Naive thymus-derived CD4-positive, alpha-beta T cell (primary cell): ENCODE measurements around the gene SUB1. TPM values are rescaled to one million over a fixed set of nuclear protein-coding genes. Genes with fewer than 3 reads are reported as not detected.

Experiments used
- ATAC-seq: fragments of 150-1000 bp; cut with Tn5 transposase; 2 replicates; pipeline ENCODE4 v1.10.0; 2021; ENCODE audit warnings: mild to moderate bottlenecking, moderate library complexity
- CTCF ChIA-PET: fragments of 350-600 bp; sonication (Branson Sonifier 250); formaldehyde crosslinking; loops from one replicate; lab custom pipeline; 2021; ENCODE audit warnings: antibody characterized with exemption; lab: Charles Lee
- POLR2A ChIA-PET: fragments of 350-600 bp; sonication (Branson Sonifier 250); formaldehyde crosslinking; loops from one replicate; lab custom pipeline; 2021; ENCODE audit warnings: antibody characterized with exemption, inconsistent platforms; lab: Charles Lee
- DNase-seq, 9 donors: peaks; one replicate each; pipeline versions ENCODE4 v3.0.0 to v3.0.0-alpha.2; 2020 to 2022; ENCODE audit warnings: mixed read lengths in 1 of 9
- H3K27ac ChIP-seq: one replicate; pipeline ENCODE4 v1.7.0; 2013; ENCODE audit warnings: mild to moderate bottlenecking, low read depth, low read length, moderate library complexity
- H3K27me3 ChIP-seq, 2 donors: one replicate each; pipeline ENCODE4 v1.7.0; 2013; ENCODE audit warnings: low read length in 2 of 2, mild to moderate bottlenecking in 2 of 2, moderate library complexity in 2 of 2; ENCODE audit not compliant: control insufficient read depth in 2 of 2, insufficient read depth in 2 of 2
- H3K36me3 ChIP-seq, 3 experiments: 1 replicate in 2 of 3; 2 replicates in 1 of 3; pipeline ENCODE4 v1.7.0; 2013; ENCODE audit warnings: low read length in 3 of 3, mild to moderate bottlenecking in 3 of 3, moderate library complexity in 1 of 3; ENCODE audit not compliant: insufficient read depth in 3 of 3, control insufficient read depth in 2 of 3
- H3K4me1 ChIP-seq, 2 donors: one replicate each; pipeline ENCODE4 v1.7.0; 2013; ENCODE audit warnings: low read length in 2 of 2, mild to moderate bottlenecking in 2 of 2, moderate library complexity in 1 of 2; ENCODE audit not compliant: control insufficient read depth in 2 of 2, insufficient read depth in 2 of 2
- H3K4me3 ChIP-seq: 2 replicates; pipeline ENCODE4 v1.7.0; 2013; ENCODE audit warnings: mild to moderate bottlenecking, low read length
- H3K9me3 ChIP-seq, 3 experiments: 1 replicate in 2 of 3; 2 replicates in 1 of 3; pipeline ENCODE4 v1.7.0; 2013; ENCODE audit warnings: low read length in 3 of 3; ENCODE audit not compliant: control insufficient read depth in 2 of 3
- H3K27ac Mint-ChIP-seq, 9 donors: one replicate each; pipeline ENCODE4 v1.8.0; 2020 to 2022; ENCODE audit warnings: mixed read lengths in 9 of 9, mild to moderate bottlenecking in 8 of 9, moderate library complexity in 5 of 9, inconsistent platforms in 2 of 9
- H3K27me3 Mint-ChIP-seq, 5 donors: one replicate each; pipeline ENCODE4 v1.8.0; 2021 to 2022; ENCODE audit warnings: mixed read lengths in 5 of 5, mild to moderate bottlenecking in 1 of 5
- H3K36me3 Mint-ChIP-seq, 5 donors: one replicate each; pipeline ENCODE4 v1.8.0; 2020 to 2022; ENCODE audit warnings: mixed read lengths in 5 of 5, mild to moderate bottlenecking in 3 of 5, inconsistent platforms in 1 of 5
- H3K4me1 Mint-ChIP-seq, 7 donors: one replicate each; pipeline ENCODE4 v1.8.0; 2020 to 2022; ENCODE audit warnings: mixed read lengths in 7 of 7, mild to moderate bottlenecking in 3 of 7, inconsistent platforms in 1 of 7
- H3K4me3 Mint-ChIP-seq, 10 donors: one replicate each; pipeline ENCODE4 v1.8.0; 2020 to 2022; ENCODE audit warnings: mild to moderate bottlenecking in 10 of 10, mixed read lengths in 10 of 10, moderate library complexity in 6 of 10, inconsistent platforms in 2 of 10
- H3K9me3 Mint-ChIP-seq, 11 donors: one replicate each; pipeline ENCODE4 v1.8.0; 2020 to 2022; ENCODE audit warnings: mixed read lengths in 11 of 11, mild to moderate bottlenecking in 4 of 11, inconsistent platforms in 1 of 11, moderate library complexity in 1 of 11
- intact Hi-C, 2 donors: fragments of 100-400 bp; cut with micrococcal nuclease; formaldehyde crosslinking; loops; one replicate each; pipeline ENCODE4 v1.15.1; 2023
- polyA plus RNA-seq, 2 donors: library from polyadenylated mRNA; unstranded; fragments of 300-500 nt; fragmentation: Illumina TruSeq; gene quantifications; one replicate each; pipeline ENCODE4 v1.2.3, GENCODE V29; 2021
- total RNA-seq, 6 experiments: library from RNA in 5 of 6; stranded (reverse) in 5 of 6; gene quantifications; 1 replicate in 5 of 6; 2 replicates in 1 of 6; pipeline ENCODE4 v1.2.3 and lab custom pipeline; 2021 to 2026

SUB1 gene
- total and polyA plus RNA-seq, 7 experiments from 2014 or later: 187 to 571 (median 304) TPM

GRCh38 chr5:32612134-32612888 is 27.0 kb downstream of the SUB1 start:
- Mint-ChIP-seq H3K27ac (peak overlapping the region in 2 of 9 donors; percentile 28 to 41), H3K36me3 (peaks cover 0 to 5% (median 0%) of the 10 kb centered on the region in 5 donors), H3K9me3 (no peaks in the 10 kb centered on the region), H3K4me3 (no peak overlapping the region), H3K4me1 (peaks cover 5 to 14% (median 7%) of the 10 kb centered on the region in 7 donors), H3K27me3 (no peaks in the 10 kb centered on the region)
- Histone ChIP-seq H3K27me3 (no peaks in the 10 kb centered on the region), H3K36me3 (peaks cover 0 to 15% (median 0%) of the 10 kb centered on the region in 3 experiments), H3K9me3 (no peaks in the 10 kb centered on the region), H3K27ac (no peak overlapping the region), H3K4me3 (no peak overlapping the region), H3K4me1 (no peaks in the 10 kb centered on the region)
- POLR2A ChIA-PET: interaction anchor here (0.7 kb wide), 1 partner anchor 27 kb away, joined by 3 read pairs; the partner anchor contains the start of gene SUB1
- DNase-seq: no peak
- intact Hi-C loops: loop anchor here (2.0 to 10.0 kb wide), 4 partner anchors 22 to 458 kb away; partner anchors contain the start of gene GOLPH3 (in 1 of the 2)
- no peak for ATAC-seq
- CTCF ChIA-PET: interaction anchor here (0.5 to 3.5 kb wide), 11 partner anchors 9 to 520 kb away, joined by 3 to 39 read pairs (median 4); no protein-coding TSS in a partner anchor

GRCh38 chr5:32613050-32613672 is 27.8 kb downstream of the SUB1 start:
- H3K4me3 Mint-ChIP-seq: no peak overlapping the region
- H3K36me3 Mint-ChIP-seq: peaks cover 0 to 5% (median 0%) of the 10 kb centered on the region in 5 donors
- intact Hi-C loops: loop anchor here (1.0 to 10.0 kb wide), 8 partner anchors 22 to 788 kb away; partner anchors contain the start of gene GOLPH3 (in 1 of the 2)
- H3K9me3 Mint-ChIP-seq: no peaks in the 10 kb centered on the region
- H3K27ac Mint-ChIP-seq: peak overlapping the region in 2 of 9 donors; percentile 6 to 20
- no peaks in the 10 kb centered on the region for H3K27me3 Mint-ChIP-seq
- Histone ChIP-seq H3K4me3 (no peak overlapping the region), H3K4me1 (no peaks in the 10 kb centered on the region), H3K27me3 (no peaks in the 10 kb centered on the region), H3K36me3 (peaks cover 0 to 6% (median 0%) of the 10 kb centered on the region in 3 experiments), H3K9me3 (no peaks in the 10 kb centered on the region), H3K27ac (no peak overlapping the region)
- ATAC-seq: peak; percentile 92
- peaks cover 3 to 14% (median 6%) of the 10 kb centered on the region in 7 donors for H3K4me1 Mint-ChIP-seq
- DNase-seq: peak; percentile 55 to 84 (median 75)
- ChIA-PET POLR2A (interaction anchor here (0.7 kb wide), 1 partner anchor 28 kb away, joined by 3 read pairs; the partner anchor contains the start of gene SUB1), CTCF (interaction anchor here (0.6 to 3.5 kb wide), 8 partner anchors 8 to 833 kb away, joined by 3 to 39 read pairs (median 6); no protein-coding TSS in a partner anchor)

- ChIA-PET POLR2A (no interaction called here), CTCF (interaction anchor here (1.0 kb wide), 1 partner anchor 126 kb away, joined by 4 read pairs; no protein-coding TSS in a partner anchor)
- DNase-seq (no peak), ATAC-seq (no peak)
- Histone ChIP-seq H3K36me3 (no peaks in the 10 kb centered on the region), H3K27me3 (no peaks in the 10 kb centered on the region), H3K4me3 (no peak overlapping the region), H3K9me3 (no peaks in the 10 kb centered on the region), H3K27ac (no peak overlapping the region), H3K4me1 (no peaks in the 10 kb centered on the region)
- Mint-ChIP-seq H3K27me3 (peaks cover 0 to 3% (median 0%) of the 10 kb centered on the region in 5 donors), H3K9me3 (no peaks in the 10 kb centered on the region), H3K4me3 (no peak overlapping the region), H3K27ac (peak overlapping the region in 2 of 9 donors; percentile 1 to 4), H3K36me3 (peaks cover 0 to 3% (median 0%) of the 10 kb centered on the region in 5 donors), H3K4me1 (peaks cover 3 to 14% (median 6%) of the 10 kb centered on the region in 7 donors)
- intact Hi-C loops: loop anchor here in 1 of 2 donors (10.0 kb wide), 1 partner anchor 460 kb away; no protein-coding TSS in a partner anchor
Measured at GRCh38 chr5:32615236-32615635, 29.9 kb downstream of the SUB1 start.

- CTCF ChIA-PET: interaction anchor here (0.5 to 1.5 kb wide), 2 partner anchors 29 to 130 kb away, joined by 3 to 5 read pairs; no protein-coding TSS in a partner anchor
- intact Hi-C loops: loop anchor here in 1 of 2 donors (10.0 kb wide), 1 partner anchor 464 kb away; no protein-coding TSS in a partner anchor
Measured at GRCh38 chr5:32618962-32619361, 33.6 kb downstream of the SUB1 start.

GRCh38 chr5:32621256-32621655 is 35.9 kb downstream of the SUB1 start:
- CTCF ChIA-PET: interaction anchor here (0.7 kb wide), 1 partner anchor 9 kb away, joined by 4 read pairs; no protein-coding TSS in a partner anchor
- Histone ChIP-seq H3K27ac (no peak overlapping the region), H3K4me3 (no peak overlapping the region), H3K4me1 (no peaks in the 10 kb centered on the region), H3K9me3 (no peaks in the 10 kb centered on the region), H3K27me3 (no peaks in the 10 kb centered on the region), H3K36me3 (no peaks in the 10 kb centered on the region)
- POLR2A ChIA-PET: no interaction called here
- H3K27me3 Mint-ChIP-seq: peaks cover 0 to 5% (median 0%) of the 10 kb centered on the region in 5 donors
- no peak overlapping the region for H3K27ac Mint-ChIP-seq
- H3K36me3 Mint-ChIP-seq: peaks cover 0 to 9% (median 0%) of the 10 kb centered on the region in 5 donors
- no peaks in the 10 kb centered on the region for H3K9me3 Mint-ChIP-seq
- no peaks in the 10 kb centered on the region for H3K4me1 Mint-ChIP-seq
- intact Hi-C loops: no loop called here
- DNase-seq: no peak
- no peak overlapping the region for H3K4me3 Mint-ChIP-seq
- no peak for ATAC-seq

More at GRCh38 chr5:32618962-32619361, 33.6 kb downstream of the SUB1 start:
- Histone ChIP-seq H3K27me3 (no peaks in the 10 kb centered on the region), H3K27ac (no peak overlapping the region), H3K4me3 (no peak overlapping the region), H3K4me1 (no peaks in the 10 kb centered on the region), H3K36me3 (no peaks in the 10 kb centered on the region), H3K9me3 (no peaks in the 10 kb centered on the region)
- ATAC-seq: no peak
- Mint-ChIP-seq H3K27me3 (peaks cover 0 to 3% (median 0%) of the 10 kb centered on the region in 5 donors), H3K9me3 (no peaks in the 10 kb centered on the region), H3K4me3 (no peak overlapping the region), H3K4me1 (no peaks in the 10 kb centered on the region), H3K27ac (no peak overlapping the region), H3K36me3 (peaks cover 0 to 9% (median 0%) of the 10 kb centered on the region in 5 donors)
- DNase-seq: no peak
- POLR2A ChIA-PET: no interaction called here

GRCh38 chr5:32625106-32625505 is 39.7 kb downstream of the SUB1 start:
- Mint-ChIP-seq H3K4me3 (no peak overlapping the region), H3K27ac (no peak overlapping the region), H3K9me3 (no peaks in the 10 kb centered on the region), H3K36me3 (peaks cover 0 to 6% (median 0%) of the 10 kb centered on the region in 5 donors), H3K4me1 (no peaks in the 10 kb centered on the region), H3K27me3 (peaks cover 0 to 6% (median 4%) of the 10 kb centered on the region in 5 donors)
- no peaks in the 10 kb centered on the region for H3K4me1 ChIP-seq
- ATAC-seq (no peak), DNase-seq (no peak)
- no peak overlapping the region for H3K4me3 ChIP-seq
- H3K36me3 ChIP-seq: no peaks in the 10 kb centered on the region
- intact Hi-C loops: no loop called here
- H3K9me3 ChIP-seq: no peaks in the 10 kb centered on the region
- ChIA-PET CTCF (no interaction called here), POLR2A (no interaction called here)
- no peak overlapping the region for H3K27ac ChIP-seq
- no peaks in the 10 kb centered on the region for H3K27me3 ChIP-seq
